ENCODE data around the gene CEP72.

DNA sequence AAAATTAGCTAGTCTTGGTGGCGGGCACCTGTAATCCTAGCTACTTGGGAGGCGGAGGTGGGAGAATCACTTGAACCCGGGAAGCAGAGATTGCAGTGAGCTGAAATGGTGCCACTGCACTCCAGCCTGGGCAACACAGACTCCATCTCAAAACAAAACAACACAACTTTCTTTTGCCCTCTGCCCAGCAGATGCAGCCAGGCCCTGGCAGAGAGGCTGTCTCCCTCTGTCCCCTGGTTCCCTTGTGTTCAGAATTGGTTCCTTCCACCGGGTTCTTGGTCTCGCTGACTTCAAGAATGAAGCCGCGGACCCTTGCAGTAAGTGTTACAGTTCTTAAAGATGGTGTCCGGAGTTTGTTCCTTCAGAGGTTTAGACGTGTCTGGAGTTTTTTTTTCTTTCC lies 30.2 kb upstream of the CEP72 start:
- TF ChIP-seq, protein P1, sequence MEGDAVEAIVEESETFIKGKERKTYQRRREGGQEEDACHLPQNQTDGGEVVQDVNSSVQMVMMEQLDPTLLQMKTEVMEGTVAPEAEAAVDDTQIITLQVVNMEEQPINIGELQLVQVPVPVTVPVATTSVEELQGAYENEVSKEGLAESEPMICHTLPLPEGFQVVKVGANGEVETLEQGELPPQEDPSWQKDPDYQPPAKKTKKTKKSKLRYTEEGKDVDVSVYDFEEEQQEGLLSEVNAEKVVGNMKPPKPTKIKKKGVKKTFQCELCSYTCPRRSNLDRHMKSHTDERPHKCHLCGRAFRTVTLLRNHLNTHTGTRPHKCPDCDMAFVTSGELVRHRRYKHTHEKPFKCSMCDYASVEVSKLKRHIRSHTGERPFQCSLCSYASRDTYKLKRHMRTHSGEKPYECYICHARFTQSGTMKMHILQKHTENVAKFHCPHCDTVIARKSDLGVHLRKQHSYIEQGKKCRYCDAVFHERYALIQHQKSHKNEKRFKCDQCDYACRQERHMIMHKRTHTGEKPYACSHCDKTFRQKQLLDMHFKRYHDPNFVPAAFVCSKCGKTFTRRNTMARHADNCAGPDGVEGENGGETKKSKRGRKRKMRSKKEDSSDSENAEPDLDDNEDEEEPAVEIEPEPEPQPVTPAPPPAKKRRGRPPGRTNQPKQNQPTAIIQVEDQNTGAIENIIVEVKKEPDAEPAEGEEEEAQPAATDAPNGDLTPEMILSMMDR (IDR thresholded peaks at IDR 0.05) = no peak
- no peak for TF ChIP-seq SIN3A (IDR thresholded peaks at IDR 0.05; ENCODE audit: borderline replicate concordance, insufficient read depth, low read depth, low read length)
- no peak for TF ChIP-seq POLR2AphosphoS5 (IDR thresholded peaks at IDR 0.05; ENCODE audit: low read depth, low read length)
- TF ChIP-seq, protein P2, sequence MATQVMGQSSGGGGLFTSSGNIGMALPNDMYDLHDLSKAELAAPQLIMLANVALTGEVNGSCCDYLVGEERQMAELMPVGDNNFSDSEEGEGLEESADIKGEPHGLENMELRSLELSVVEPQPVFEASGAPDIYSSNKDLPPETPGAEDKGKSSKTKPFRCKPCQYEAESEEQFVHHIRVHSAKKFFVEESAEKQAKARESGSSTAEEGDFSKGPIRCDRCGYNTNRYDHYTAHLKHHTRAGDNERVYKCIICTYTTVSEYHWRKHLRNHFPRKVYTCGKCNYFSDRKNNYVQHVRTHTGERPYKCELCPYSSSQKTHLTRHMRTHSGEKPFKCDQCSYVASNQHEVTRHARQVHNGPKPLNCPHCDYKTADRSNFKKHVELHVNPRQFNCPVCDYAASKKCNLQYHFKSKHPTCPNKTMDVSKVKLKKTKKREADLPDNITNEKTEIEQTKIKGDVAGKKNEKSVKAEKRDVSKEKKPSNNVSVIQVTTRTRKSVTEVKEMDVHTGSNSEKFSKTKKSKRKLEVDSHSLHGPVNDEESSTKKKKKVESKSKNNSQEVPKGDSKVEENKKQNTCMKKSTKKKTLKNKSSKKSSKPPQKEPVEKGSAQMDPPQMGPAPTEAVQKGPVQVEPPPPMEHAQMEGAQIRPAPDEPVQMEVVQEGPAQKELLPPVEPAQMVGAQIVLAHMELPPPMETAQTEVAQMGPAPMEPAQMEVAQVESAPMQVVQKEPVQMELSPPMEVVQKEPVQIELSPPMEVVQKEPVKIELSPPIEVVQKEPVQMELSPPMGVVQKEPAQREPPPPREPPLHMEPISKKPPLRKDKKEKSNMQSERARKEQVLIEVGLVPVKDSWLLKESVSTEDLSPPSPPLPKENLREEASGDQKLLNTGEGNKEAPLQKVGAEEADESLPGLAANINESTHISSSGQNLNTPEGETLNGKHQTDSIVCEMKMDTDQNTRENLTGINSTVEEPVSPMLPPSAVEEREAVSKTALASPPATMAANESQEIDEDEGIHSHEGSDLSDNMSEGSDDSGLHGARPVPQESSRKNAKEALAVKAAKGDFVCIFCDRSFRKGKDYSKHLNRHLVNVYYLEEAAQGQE (IDR thresholded peaks at IDR 0.05; ENCODE audit: insufficient read depth in 1 of 2, low read depth in 2 of 2, low read length in 1 of 2) = no peak
- no peak for TF ChIP-seq TCF7L2 (IDR thresholded peaks at IDR 0.05; ENCODE audit: low read depth, low read length)
